Measurements from ENCODE around the gene KCTD2.
"Not testable (repeated sequence)": the region's sequence is repeated elsewhere in the genome, so short reads cannot be mapped to it uniquely, and the experiment has no call there.

Gene KCTD2

DNA sequence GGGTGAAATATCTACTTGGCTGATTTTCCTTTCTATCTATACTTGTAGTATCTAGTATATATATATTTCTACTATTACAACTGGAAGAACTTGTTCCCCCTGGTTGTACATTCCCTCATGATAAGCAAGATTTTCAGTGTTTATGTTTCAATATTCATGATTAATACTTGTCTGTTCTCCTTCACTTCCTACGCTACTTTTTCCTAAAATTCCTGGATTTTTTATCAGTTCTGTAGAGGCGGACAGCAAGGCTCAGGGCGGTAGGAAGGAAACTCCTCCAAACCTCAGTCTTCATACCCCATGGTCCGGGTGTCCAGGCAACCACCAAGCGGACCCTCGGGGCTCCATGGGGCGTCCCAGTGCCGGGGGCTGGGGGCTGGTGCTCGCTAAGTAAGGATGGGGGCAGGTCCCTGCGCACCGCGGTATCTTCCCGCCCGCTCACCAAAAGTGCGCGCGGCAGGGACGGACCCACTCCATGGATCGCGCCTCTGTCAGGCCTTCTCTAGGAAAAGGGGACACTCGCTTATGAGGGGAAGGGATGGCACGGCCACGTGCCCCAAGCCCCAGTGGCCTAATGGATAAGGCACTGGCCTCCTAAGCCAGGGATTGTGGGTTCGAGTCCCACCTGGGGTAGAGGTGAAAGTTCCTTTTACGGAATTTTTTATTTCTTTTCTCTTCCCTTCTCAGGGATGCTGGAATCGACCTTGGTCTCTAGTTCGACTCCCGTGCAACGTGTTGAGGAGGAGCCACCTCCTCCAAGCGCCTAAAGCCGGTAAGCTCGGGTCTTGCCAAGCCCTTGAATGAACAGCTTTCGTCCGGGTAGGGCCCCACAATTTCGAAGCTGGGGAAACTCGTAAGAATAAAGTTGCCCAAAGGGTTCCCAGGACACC is 13.4 kb upstream of the KCTD2 start:
- H3K4me3 ChIP-seq (ENCODE audit: low read length) = peak overlapping the region; percentile 82
- TF ChIP-seq ZNF274 (IDR thresholded peaks at IDR 0.05; ENCODE audit: low read depth, low read length) = no peak

DNA sequence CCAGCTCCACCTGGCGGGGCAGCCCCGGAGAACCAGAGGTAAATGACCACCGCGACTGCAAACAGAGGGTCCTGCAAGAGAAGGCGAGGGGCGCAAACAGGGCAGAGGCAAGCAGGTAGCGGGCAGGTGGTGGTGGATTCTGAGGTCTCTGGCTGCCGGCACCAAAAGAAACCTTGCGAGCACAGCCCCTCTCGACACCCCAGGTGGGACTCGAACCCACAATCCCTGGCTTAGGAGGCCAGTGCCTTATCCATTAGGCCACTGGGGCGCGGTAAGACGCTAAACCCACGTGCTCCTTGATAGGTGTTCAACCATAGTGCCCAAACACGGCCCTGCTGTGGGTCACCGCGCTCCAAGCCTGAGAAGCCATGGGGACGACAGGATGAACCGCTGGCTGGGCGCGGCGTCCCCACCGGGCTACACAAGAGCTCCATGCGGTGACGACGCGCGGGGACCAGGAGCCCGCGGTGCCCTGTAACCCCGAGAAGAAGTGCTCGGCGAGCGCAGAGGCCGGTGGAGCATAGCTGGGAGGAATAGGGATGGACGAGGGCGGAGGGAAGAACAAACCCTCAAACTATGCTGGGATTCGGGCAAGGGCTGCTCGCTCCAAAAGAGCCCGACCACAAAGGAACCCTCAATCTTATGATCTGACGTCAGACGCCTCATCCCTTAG is 12.7 kb upstream of the KCTD2 start:
- no peak for TF ChIP-seq ZNF274 (IDR thresholded peaks at IDR 0.05; ENCODE audit: low read depth, low read length)

DNA sequence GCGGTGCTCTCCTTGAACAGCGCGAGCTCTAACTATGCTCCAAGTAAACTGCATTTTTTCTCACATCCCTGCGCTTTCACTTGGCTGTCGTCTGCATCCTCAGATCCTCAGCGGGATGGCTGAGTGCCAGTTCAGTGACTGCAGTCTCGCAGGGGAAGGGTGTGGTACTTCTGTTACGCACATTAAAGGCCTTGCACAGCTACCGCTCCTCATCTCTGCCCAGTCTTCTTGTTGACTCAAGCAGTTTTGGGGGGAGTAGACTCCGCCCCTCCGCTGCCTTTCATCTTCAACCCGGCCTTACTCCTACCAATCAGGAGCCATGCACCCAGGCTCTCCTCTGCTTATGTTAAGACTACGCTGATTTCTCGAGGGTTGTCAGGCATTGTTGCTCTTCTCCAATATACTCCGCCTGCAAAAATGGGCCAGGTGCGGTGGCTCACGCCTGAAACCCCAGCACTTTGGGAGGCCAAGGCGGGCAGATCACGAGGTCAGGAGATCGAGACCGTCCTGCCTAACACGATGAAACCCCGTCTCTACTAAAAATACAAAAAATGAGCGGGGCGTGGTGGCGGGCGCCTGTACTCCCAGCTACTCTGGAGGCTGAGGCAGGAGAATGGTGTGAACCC is 10.3 kb upstream of the KCTD2 start:
- TF ChIP-seq ZNF274 (IDR thresholded peaks at IDR 0.05; ENCODE audit: low read depth, low read length) = no peak
- H3K4me3 ChIP-seq (ENCODE audit: low read length) = no peak overlapping the region

More for the DNA sequence above, 12.7 kb upstream of the KCTD2 start:
- peak overlapping the region; percentile 82 for H3K4me3 ChIP-seq (ENCODE audit: low read length)

DNA sequence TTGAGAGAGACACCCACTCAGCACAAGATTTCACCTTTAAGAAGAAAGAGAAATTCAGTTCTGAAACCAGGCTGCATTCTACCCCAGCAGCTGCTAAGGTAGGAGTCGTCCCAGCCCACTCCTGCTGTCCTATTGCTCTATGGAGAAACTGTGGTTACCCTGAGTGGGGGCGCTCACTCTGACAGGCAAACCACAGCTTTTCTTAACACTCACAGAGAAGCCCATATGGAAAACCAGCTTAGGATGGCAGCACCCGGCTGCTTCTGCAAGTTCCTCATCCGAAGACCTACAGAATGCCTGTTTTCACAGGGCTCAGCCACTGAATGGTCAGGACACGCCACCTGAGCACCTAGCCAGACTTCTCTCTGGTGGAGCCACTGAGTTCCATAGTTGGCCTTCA is 7.8 kb upstream of the KCTD2 start:
- H3K4me3 ChIP-seq (ENCODE audit: low read length) = no peak overlapping the region
- TF ChIP-seq ZNF274 (IDR thresholded peaks at IDR 0.05; ENCODE audit: low read depth, low read length) = no peak

DNA sequence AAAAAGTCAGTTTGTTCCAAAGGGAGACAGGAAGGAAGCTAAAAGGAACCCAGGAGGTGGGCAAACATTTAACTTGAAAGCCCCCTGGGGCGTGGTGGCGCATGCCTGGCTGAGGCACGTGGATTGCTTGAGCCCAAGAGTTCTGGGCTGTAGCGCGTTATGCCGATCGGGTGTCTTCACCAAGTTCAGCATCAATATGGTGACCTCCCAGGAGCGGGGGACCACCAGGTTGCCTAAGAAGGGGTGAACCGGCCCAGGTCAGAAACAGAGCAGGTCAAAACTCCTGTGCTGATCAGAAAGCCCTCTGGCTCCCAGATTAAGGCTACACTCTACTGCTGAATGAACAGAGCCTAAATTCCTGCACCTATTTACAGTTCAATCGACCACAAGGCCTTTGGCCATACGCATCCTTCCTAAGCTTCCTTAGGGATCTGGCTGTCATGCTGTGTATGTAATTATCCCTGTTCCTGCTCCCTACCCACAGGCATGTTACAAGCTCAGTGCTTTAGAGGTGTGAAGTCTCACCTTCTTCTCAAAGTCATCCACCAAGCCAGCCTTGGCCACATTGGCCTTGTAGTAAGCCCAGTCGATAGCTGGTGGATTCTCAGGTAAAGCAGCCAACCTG is 5.3 kb upstream of the KCTD2 start:
- H3K4me3 ChIP-seq (ENCODE audit: low read length) = no peak overlapping the region
- no peak for TF ChIP-seq ZNF274 (IDR thresholded peaks at IDR 0.05; ENCODE audit: low read depth, low read length)

DNA sequence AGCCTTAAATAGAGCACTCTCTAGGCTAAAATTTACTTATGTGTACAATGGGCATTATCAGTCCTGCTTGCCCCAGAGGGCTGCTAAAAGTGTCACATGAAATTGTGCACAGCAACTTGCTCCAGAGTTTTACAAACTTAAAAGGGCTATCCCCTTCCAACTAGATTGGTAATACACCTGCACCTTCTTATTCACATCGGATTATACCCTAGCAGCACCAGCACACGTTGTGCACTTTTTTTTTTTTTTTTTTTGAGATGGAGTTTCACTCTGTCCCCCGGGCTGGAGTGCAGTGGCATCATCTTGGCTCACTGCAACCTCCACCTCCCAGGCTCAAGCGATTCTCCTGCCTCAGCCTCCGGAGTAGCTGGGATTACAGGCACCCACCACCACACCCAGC is 3.2 kb upstream of the KCTD2 start:
- not testable (repeated sequence) for H3K4me3 ChIP-seq (ENCODE audit: low read length)

DNA sequence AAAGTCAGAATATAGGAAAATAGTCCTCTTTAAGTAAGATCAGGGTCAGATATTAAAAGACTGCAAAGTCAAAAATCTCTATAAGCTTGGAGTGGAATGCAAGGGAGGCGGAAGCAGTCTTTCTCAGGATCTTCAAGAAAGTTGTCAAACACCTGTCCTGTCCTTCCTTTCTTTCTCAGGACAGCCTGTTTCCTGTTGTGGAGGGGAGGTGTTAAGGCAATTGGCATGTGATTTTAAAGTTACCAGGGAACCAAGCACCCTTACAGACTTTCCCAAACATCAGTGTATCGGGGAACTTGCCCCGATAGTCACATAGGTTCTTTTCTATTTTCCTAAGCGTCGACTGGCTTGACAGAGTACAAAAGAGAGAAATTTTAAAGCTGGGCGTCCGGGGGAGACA is 2.3 kb upstream of the KCTD2 start:
- no peak for TF ChIP-seq ZNF274 (IDR thresholded peaks at IDR 0.05; ENCODE audit: low read depth, low read length)
- no peak overlapping the region for H3K4me3 ChIP-seq (ENCODE audit: low read length)

DNA sequence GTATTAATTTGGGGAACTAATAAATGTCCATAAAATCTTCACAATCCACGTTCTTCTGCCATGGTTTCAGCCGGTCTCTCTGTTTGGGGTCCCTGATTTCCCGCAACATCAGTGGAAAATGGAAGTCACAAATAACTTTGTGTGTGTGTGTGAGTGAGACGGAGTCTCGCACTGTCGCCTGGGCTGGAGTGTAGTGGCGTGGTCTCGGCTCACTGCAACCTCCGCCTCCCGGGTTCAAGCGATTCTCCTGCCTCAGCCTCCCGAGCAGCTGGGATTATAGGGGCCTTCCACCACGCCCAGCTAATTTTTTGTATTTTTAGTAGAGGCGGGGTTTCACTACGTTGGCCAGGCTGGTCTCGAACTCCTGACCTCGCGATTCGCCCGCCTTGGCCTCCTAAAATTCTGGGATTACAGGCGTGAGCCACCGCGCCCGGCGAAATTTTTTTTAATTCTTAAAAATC is 1.0 kb upstream of the KCTD2 start:
- H3K4me3 ChIP-seq (ENCODE audit: low read length) = peak overlapping the region; percentile 87

DNA sequence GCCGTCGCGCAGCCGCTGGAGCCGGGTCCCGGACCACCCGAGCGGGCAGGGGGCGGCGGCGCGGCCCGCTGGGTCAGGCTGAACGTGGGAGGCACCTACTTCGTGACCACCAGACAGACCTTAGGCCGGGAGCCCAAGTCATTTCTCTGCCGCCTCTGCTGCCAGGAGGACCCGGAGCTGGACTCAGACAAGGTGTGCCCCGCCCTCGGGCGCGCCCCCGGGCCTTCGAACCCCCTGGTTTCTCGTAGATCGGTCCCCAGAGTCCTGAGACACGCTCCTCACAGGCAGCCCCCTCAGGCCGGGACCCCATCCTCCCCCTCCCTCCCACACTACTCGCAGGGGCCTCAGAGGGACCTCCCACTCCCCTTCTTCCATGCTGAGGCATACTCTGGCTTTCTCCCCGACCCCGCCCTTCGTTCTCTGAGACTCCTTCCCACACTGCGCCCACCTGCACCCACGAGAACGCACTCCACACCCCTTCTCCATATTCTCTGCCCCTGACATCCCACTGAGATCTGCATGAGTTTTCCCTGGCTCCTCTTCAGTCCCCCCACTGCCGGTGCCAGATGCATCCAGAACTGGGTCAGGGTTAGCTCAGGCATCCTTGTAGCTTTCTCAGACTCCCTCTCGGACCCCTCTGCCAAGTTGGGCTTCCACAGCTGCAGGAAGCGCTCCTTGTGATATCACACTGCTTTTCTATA is 523 bp downstream of the KCTD2 start:
- peak overlapping the region; percentile 78 for H3K4me3 ChIP-seq (ENCODE audit: low read length)
- TF ChIP-seq ZNF274 (IDR thresholded peaks at IDR 0.05; ENCODE audit: low read depth, low read length) = no peak

DNA sequence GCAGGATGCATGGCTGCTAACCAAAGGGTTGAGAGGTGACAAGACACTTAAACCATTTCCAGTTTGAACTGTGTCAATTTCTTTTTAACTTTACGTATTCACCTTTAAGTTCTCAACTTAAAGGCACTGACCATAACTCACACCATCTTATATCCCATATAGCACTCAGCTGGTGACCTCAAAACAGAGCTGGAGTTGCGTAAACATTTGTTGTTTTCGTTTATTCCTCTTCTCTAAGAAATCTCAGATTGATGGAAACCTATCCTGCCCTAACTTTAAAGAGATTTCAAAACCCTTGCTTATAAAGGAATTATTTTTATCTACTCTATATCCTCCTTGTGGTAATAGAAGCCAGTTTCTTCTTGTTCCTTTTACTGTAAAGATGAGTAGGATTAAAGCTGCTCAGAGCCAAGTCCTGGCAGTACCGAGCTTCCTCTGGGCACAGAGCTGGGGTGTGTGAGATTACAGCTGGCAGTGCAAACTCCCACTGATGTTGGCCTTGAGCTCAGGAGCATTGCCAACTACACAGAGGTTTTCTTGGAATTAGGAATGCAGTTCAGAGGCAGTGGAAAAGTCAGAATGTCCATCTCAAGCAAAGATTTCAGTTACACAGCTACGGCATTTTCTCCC is 1.3 kb downstream of the KCTD2 start:
- peak overlapping the region; percentile 78 for H3K4me3 ChIP-seq (ENCODE audit: low read length)
- TF ChIP-seq ZNF274 (IDR thresholded peaks at IDR 0.05; ENCODE audit: low read depth, low read length) = no peak

DNA sequence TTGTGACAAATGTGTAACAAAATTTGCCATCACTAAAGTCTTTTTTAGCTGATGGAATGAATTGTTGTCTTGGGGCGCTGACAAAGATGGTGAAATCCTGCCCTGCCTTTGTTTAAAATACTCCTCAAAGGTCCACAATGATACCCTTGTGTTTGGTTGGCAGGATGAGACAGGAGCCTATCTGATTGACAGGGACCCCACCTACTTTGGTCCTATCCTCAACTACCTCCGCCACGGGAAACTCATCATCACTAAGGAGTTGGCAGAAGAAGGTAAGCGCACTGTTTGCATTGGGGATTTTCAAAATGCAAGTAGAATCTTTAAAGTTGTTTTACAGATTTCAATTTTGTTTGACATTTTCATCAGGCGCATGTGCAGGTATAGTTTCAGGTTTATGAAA is 2.0 kb downstream of the KCTD2 start:
- no peak overlapping the region for H3K4me3 ChIP-seq (ENCODE audit: low read length)

DNA sequence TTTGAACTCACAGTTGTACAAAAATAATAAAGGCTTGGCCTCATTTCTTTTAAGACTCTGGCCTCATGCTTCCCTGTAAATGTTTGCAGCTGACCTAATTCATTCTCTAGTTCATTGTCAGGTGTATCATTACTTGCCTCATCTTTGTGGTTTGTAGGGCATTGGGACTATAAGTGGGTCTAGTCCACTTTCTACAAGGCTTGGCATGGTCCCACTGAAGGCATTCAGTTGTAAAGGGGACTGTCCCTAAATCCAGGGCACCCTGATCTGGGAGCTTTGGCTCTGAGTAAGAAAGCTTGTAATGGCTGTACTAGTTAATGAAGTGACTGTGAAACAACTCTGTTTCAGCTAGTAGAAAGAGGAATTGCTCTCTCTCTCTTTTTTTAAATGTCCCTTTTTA is 2.7 kb downstream of the KCTD2 start:
- no peak overlapping the region for H3K4me3 ChIP-seq (ENCODE audit: low read length)
- TF ChIP-seq ZNF274 (IDR thresholded peaks at IDR 0.05; ENCODE audit: low read depth, low read length) = no peak

More for the DNA sequence above, 2.0 kb downstream of the KCTD2 start:
- TF ChIP-seq ZNF274 (IDR thresholded peaks at IDR 0.05; ENCODE audit: low read depth, low read length) = no peak

DNA sequence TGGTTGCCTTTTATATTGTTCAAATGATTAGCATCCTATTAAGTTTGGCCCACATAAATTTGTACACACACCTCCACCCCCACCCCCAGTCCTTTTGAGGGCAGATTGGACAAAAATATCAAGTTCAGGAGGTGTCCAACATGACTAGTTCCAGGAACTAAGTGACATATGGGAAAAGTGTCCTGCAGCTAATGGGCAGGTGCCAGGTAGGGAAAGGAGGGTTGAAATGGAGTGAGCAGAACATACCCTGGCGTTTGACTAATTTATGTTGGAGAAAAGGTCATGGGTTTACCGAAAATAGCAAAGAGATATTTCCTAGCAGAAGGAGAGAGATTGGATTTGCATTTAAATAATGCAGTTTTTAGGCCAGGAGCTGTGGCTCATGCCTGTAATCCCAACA is 4.9 kb downstream of the KCTD2 start:
- TF ChIP-seq ZNF274 (IDR thresholded peaks at IDR 0.05; ENCODE audit: low read depth, low read length) = no peak
- no peak overlapping the region for H3K4me3 ChIP-seq (ENCODE audit: low read length)
